ENCODE measurements around the gene RPL13.

The RPL13 gene

DNA sequence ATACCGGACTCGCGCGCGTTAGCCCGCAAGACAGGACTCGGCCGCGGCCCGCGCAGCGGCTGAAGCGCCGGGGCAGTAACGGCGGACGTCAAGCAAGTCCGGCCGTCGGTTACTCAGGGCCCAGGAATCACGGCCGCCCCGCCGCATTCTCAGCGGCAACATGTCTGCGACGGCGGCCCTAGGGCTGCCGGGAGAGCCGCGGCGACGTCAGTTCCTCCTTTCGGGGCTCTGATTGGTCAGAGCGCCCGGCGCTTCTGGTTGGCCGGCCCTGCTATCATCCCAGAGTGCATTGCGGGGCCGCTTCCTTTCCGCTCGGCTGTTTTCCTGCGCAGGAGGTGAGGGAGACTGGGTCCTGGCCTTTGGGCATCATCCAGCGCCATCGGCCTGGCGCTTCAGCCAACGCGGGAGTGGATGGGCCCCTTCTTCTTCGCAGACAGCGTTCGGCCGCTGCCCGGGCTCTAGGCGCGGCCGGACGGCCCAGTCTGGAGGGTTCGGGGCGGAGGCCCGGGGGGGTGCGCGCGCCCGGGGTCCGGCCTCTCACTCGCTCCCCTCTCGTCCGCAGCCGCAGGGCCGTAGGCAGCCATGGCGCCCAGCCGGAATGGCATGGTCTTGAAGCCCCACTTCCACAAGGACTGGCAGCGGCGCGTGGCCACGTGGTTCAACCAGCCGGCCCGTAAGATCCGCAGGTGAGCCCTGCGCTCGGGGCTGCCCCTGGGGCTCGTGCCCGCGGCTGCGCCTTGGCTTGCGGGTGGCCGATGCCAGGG, at the start of gene RPL13:
TSS of gene RPL13 (plus strand) at position 305 of the 764 bp plus-strand sequence. CDS start at position 583, 278 bp downstream.
- peak within 1 kb of the TSS; percentile 99 for H3K27ac Mint-ChIP-seq
- peaks cover 60% of the 10 kb centered on the region for H3K4me1 Mint-ChIP-seq
- H3K4me3 Mint-ChIP-seq: peak within 1 kb of the TSS; percentile 95
- no peaks in the 10 kb centered on the region for H3K9me3 Mint-ChIP-seq
- H3K27me3 Mint-ChIP-seq (ENCODE audit: low read depth, poor library complexity): peaks cover 5% of the 10 kb centered on the region
- H3K36me3 Mint-ChIP-seq (ENCODE audit: low read depth): peaks cover 46% of the 10 kb centered on the region
- TF ChIP-seq, protein P1, sequence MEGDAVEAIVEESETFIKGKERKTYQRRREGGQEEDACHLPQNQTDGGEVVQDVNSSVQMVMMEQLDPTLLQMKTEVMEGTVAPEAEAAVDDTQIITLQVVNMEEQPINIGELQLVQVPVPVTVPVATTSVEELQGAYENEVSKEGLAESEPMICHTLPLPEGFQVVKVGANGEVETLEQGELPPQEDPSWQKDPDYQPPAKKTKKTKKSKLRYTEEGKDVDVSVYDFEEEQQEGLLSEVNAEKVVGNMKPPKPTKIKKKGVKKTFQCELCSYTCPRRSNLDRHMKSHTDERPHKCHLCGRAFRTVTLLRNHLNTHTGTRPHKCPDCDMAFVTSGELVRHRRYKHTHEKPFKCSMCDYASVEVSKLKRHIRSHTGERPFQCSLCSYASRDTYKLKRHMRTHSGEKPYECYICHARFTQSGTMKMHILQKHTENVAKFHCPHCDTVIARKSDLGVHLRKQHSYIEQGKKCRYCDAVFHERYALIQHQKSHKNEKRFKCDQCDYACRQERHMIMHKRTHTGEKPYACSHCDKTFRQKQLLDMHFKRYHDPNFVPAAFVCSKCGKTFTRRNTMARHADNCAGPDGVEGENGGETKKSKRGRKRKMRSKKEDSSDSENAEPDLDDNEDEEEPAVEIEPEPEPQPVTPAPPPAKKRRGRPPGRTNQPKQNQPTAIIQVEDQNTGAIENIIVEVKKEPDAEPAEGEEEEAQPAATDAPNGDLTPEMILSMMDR (IDR thresholded peaks at IDR 0.05): no peak
- DNase-seq: peak; percentile 90

DNA sequence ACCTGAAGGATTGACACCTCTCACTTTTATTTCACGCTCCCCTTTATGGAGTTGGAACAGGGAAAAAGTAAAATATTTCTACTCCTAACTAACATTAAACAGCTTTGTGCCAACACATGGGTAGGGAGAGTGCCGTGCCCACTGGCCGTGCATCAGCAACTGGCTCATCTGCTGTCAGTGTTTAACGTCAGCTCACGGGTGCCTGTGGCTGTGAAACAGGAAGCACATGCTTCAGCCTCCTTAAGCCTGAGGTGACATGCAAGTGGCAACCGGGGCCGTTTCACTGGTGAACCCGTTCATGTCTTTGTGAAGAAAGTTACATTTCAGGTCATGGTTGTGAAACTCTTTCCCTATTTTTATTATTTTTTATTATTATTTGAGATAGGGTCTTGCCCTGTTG, 49.1 kb upstream of the RPL13 start:
- Mint-ChIP-seq H3K9me3 (peaks cover 4% of the 10 kb centered on the region), H3K27me3 (ENCODE audit: low read depth, poor library complexity) (peaks cover 12% of the 10 kb centered on the region), H3K36me3 (ENCODE audit: low read depth) (peaks cover 42% of the 10 kb centered on the region), H3K27ac (no peak overlapping the region), H3K4me1 (peaks cover 17% of the 10 kb centered on the region), H3K4me3 (peak overlapping the region; percentile 20)
- TF ChIP-seq, protein P1 (IDR thresholded peaks at IDR 0.05): no peak
- DNase-seq: no peak

DNA sequence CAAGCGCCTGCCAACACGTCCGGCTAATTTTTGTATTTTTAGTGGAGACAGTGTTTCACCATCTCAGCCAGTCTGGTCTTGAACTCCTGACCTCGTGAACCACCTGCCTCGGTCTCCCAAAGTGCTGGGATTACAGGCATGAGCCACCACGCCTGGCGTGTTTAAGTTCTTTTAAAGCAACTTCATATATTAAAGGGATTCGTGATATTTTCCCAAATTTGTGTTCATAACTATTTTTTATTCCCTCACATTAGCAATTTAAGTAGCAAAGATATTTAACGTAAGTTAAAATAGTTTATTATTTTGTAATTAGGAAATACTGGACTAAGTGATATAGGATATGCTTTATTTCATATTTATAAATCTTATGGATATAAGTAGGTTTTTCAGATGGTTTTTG, 48.0 kb upstream of the RPL13 start:
- H3K4me3 Mint-ChIP-seq: no peak overlapping the region
- no peak overlapping the region for H3K27ac Mint-ChIP-seq
- peaks cover 52% of the 10 kb centered on the region for H3K36me3 Mint-ChIP-seq (ENCODE audit: low read depth)
- TF ChIP-seq, protein P1 (IDR thresholded peaks at IDR 0.05): no peak
- peaks cover 12% of the 10 kb centered on the region for H3K27me3 Mint-ChIP-seq (ENCODE audit: low read depth, poor library complexity)
- peaks cover 4% of the 10 kb centered on the region for H3K9me3 Mint-ChIP-seq
- peaks cover 10% of the 10 kb centered on the region for H3K4me1 Mint-ChIP-seq
- no peak for DNase-seq

DNA sequence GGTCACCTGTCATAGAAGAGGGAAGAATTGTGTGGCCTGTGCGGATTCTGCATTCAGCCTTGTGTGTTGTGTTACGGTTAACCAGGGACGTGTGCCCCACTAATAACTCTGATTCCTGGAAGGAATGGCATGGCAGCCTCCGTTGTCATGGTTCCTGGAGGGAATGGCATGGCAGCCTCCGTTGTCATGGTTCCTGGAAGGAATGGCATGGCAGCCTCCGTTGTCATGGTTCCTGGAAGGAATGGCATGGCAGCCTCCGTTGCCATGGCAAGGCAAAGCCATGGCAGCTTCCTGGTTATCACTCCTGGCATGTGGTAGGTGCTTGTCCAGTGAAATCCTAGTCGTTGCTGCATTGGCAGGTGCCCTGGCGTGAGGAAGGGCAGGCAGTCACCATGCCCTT, 43.4 kb upstream of the RPL13 start:
- TF ChIP-seq, protein P1 (IDR thresholded peaks at IDR 0.05): no peak
- H3K36me3 Mint-ChIP-seq (ENCODE audit: low read depth): peaks cover 84% of the 10 kb centered on the region
- no peak overlapping the region for H3K27ac Mint-ChIP-seq
- no peaks in the 10 kb centered on the region for H3K4me1 Mint-ChIP-seq
- H3K9me3 Mint-ChIP-seq: peaks cover 4% of the 10 kb centered on the region
- H3K4me3 Mint-ChIP-seq: no peak overlapping the region
- DNase-seq: no peak
- H3K27me3 Mint-ChIP-seq (ENCODE audit: low read depth, poor library complexity): peaks cover 7% of the 10 kb centered on the region

DNA sequence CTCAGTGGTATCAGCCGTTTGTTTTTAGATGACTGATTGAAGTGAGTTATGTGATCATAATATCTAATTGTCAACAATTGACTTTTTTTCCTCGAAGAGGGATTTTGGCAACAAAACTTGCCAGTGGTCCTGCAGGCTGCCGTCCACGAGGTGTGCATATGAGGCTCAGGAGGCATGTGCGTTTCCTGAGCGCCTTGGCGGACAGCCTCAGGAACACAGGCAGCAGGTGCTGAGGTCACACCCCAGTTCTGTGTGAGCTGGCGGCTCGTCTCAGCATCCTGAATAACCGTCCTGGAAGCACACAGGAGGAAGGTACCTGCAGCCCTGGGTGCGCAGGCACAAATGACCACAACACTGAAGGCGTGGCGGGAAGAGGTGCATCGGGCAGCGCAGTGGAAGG, 40.6 kb upstream of the RPL13 start:
- no peak for DNase-seq
- Mint-ChIP-seq H3K4me3 (no peak overlapping the region), H3K27me3 (ENCODE audit: low read depth, poor library complexity) (no peaks in the 10 kb centered on the region), H3K4me1 (no peaks in the 10 kb centered on the region), H3K27ac (no peak overlapping the region), H3K36me3 (ENCODE audit: low read depth) (peaks cover 82% of the 10 kb centered on the region), H3K9me3 (no peaks in the 10 kb centered on the region)
- TF ChIP-seq, protein P1 (IDR thresholded peaks at IDR 0.05): no peak

DNA sequence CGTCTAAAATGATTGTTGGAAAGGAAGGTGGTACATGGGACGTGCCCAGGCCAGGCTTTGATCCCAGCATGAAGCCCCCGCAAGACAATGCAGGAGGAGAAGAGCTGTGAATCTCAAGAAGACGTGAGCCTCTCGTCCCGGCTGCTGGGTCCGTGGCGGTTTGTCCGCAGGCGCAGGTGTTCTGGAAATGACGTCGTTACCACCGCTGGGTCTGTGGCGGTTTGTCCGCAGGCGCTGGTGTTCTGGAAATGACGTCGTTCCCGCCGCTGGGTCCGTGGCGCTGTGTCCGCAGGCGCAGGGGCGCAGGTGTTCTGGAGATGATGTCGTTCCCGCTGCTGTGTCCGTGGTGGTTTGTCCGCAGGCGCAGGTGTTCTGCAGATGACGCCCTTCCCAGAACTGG, 38.2 kb upstream of the RPL13 start:
- Mint-ChIP-seq H3K9me3 (no peaks in the 10 kb centered on the region), H3K27ac (no peak overlapping the region), H3K36me3 (ENCODE audit: low read depth) (peaks cover 87% of the 10 kb centered on the region), H3K4me1 (no peaks in the 10 kb centered on the region), H3K27me3 (ENCODE audit: low read depth, poor library complexity) (no peaks in the 10 kb centered on the region), H3K4me3 (no peak overlapping the region)
- no peak for DNase-seq
- TF ChIP-seq, protein P1 (IDR thresholded peaks at IDR 0.05): no peak

Measured in nephron progenitor cell (in vitro differentiated cells).